Uterus (tissue), 2 donors: Measurements from ENCODE around the gene ZNF587B.
"Not testable (repeated sequence)": the region's sequence is repeated elsewhere in the genome, so short reads cannot be mapped to it uniquely, and the experiment has no call there.

Experiments
- POLR2A ChIP-seq, 2 donors: fragments of 450-650 bp; IDR thresholded peaks; one replicate each; pipeline ENCODE4 v1.6.1; 2016; ENCODE audit warnings: antibody characterized with exemption in 2 of 2, mild to moderate bottlenecking in 1 of 2, moderate library complexity in 1 of 2
- TF ChIP-seq, protein P1 (sequence below), 4 experiments: fragments of 200-600 bp in 2 of 4; fragments of 450-650 bp in 2 of 4; sonication (generic) in 2 of 4; IDR thresholded peaks; one replicate each; pipeline ENCODE4 v1.5.1; 2016 to 2019; ENCODE audit warnings: antibody characterized with exemption in 4 of 4, mild to moderate bottlenecking in 2 of 4, moderate library complexity in 1 of 4

GRCh38 chr19:57821501-57821900 lies 8.6 kb upstream of the ZNF587B start:
- TF ChIP-seq, protein P1, sequence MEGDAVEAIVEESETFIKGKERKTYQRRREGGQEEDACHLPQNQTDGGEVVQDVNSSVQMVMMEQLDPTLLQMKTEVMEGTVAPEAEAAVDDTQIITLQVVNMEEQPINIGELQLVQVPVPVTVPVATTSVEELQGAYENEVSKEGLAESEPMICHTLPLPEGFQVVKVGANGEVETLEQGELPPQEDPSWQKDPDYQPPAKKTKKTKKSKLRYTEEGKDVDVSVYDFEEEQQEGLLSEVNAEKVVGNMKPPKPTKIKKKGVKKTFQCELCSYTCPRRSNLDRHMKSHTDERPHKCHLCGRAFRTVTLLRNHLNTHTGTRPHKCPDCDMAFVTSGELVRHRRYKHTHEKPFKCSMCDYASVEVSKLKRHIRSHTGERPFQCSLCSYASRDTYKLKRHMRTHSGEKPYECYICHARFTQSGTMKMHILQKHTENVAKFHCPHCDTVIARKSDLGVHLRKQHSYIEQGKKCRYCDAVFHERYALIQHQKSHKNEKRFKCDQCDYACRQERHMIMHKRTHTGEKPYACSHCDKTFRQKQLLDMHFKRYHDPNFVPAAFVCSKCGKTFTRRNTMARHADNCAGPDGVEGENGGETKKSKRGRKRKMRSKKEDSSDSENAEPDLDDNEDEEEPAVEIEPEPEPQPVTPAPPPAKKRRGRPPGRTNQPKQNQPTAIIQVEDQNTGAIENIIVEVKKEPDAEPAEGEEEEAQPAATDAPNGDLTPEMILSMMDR (IDR thresholded peaks at IDR 0.05) = not testable (repeated sequence)
- TF ChIP-seq POLR2A (IDR thresholded peaks at IDR 0.05) = not testable (repeated sequence)
